Measurements from ENCODE around the gene TMEM87A.
A peak's percentile ranks its signal among the peaks of the same experiment; 100 is the strongest.
"Not testable (repeated sequence)": the region's sequence is repeated elsewhere in the genome, so short reads cannot be mapped to it uniquely, and the experiment has no call there.

TMEM87A gene, protein sequence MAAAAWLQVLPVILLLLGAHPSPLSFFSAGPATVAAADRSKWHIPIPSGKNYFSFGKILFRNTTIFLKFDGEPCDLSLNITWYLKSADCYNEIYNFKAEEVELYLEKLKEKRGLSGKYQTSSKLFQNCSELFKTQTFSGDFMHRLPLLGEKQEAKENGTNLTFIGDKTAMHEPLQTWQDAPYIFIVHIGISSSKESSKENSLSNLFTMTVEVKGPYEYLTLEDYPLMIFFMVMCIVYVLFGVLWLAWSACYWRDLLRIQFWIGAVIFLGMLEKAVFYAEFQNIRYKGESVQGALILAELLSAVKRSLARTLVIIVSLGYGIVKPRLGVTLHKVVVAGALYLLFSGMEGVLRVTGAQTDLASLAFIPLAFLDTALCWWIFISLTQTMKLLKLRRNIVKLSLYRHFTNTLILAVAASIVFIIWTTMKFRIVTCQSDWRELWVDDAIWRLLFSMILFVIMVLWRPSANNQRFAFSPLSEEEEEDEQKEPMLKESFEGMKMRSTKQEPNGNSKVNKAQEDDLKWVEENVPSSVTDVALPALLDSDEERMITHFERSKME

DNA sequence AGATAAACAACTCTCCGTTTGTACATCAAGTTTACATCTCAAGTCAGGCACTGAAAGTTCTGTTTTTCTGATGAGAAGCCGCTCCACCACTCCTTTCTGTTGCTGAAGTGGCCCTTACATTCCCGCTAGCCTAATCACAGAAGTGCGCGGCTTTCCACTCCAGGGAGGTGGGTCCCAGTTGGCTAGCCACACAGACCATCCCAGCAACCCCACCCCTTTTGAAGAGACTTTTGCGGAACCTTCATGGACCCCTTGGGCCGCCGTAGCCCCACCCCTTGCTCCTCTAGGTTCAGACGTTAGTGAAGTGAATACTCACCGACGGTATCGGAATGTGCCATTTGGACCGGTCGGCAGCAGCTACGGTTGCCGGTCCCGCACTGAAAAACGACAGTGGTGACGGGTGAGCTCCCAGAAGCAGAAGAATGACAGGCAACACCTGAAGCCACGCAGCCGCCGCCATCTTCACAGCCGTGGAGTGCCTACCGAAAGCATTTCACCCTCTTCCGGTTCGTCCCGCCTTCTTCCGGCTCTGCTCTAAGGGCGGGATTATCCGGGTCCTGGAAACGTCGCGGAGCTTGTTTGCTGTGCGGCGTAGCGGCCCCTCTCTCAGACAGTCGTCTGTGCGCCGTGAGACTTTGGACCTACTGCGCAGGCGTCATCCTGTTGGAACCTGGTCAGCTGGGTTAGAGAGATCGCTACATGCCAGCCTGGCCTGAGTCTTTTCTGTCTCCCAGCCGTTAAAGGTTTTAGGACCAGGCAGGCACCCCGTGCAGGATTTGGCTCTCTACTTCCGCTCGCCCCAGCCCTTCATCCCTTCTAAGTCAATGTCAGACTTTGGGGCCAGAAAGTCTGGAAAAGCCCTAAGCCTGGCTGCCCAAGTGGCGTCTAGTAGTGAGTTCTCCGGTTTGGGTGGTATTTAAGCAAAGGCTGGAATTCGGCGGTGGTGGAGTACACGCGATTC lies at the start of gene TMEM87A, which contains the start of gene GANC:
Gene TMEM87A (minus strand): TSS at position 495 of the 961 bp plus-strand sequence. CDS start 35 bp downstream, at position 460.
Gene GANC (plus strand): TSS at position 263 of the 961 bp plus-strand sequence. CDS start 1,281 bp downstream, outside the sequence.
- DNase-seq: peak; percentile 94

DNA sequence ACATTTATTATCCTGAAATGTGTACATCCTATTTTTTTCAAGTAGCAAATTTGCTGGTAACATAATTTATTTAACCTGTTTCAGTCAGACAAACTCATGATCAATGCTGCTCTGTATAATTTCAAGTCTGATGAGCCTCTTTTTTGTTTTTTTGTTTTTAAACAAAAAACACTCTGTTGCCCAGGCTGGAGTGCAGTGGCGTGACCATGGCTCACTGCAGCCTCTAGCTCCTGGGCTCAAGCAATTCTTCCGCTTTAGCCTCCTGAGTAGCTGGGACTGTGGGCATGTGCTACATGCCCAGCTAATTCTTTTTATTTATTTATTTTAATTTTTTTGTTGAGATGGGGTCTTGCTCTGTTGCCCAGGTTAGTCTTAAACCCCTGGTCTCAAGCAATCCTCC lies 46.0 kb upstream of the TMEM87A start:
- no peak for DNase-seq

DNA sequence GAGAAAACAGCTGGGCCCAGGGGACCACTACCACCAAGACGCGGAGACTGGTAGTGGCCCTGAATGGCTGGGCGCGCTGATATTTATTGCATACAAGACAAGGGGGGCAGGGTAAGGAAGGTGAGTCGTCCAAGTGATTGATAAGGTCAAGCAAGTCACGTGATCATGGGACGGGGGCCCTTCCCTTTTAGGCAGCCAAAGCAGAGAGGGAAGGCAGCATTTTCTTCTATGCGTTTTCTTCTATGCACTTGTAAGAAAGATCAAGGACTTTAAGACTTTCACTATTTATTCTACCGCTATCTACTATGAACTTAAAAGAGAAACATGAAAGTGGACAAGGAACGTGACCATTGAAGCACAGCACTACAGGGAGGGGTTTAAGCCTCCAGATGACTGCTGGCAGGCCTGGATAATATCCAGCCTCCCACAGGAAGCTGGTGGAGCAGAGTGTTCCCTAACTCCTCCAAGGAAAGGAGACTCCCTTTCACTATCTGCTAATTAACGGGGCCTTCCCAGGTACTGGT lies 43.1 kb upstream of the TMEM87A start:
- not testable (repeated sequence) for DNase-seq

DNA sequence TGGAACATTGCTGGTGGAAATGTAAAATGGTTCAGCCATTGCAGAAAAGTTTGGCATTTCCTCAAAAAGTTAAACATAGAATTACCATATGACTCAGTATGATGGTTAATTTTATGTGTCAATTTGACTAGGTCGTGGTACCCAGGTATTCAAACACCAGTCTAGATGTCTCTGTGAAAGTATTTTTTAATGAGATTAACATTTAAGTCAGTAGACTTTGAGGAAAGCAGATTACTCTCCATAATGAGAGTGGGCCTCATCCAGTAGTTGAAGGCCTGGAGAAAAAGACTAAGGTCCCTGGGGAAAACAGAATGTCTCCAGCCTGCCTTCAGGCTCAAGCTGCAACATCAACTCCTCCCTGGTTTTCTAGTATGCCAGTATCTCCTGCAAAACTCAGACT lies 42.3 kb upstream of the TMEM87A start:
- DNase-seq: no peak

DNA sequence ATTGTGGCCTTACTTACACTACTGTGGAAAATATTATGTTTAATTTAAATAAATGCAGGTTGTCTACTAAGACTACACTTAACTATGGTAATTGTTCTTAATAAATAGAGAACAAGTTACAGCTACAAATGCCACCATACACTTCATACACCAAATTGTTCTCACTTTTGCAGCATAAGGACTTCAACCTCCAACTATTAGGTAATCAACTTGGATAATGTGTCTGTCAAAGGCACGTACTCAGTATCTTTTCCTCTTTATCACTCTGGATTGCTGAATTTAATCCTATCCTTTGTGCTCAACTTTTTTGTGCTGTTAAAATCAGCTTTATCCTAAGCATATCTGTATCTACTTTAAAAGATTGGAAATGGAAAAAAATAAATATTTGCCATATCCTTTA lies 41.6 kb upstream of the TMEM87A start:
- DNase-seq: no peak

DNA sequence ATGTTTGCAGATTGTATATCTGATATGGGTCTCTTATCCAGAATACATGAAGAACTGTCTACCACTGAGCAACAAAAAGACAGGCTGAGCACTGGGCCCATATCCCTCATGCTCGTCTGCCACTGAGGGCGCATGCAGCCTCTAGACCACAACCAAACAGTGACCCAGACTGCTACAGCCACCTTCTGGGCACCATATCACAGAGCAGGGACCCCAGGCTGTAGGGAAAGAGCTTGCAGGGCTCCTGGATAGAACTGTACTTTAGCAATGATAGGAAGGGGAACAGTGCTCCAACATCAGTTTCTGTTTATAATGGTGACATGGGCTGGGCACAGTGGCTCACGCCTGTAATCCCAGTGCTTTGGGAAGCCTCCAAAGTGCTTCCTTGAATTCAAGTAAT lies 40.2 kb upstream of the TMEM87A start:
- no peak for DNase-seq

DNA sequence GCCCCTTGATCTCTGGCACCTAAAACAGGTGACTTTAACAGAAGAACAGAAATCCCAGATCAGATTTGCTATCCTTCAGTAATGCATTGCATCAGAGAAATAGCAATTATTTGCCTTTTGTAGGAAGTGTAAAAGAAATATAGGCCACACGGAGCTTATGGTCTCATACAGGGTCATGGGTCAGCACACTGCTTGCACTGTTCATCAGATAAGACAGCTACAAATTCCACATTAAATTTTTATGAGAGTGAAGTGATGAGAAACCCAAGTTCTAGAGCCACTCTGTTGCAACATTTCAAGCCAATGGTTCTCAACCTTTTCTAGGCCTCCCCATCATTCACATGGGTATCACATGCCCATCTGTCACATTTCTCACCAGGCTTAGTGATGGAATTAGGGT lies 33.4 kb upstream of the TMEM87A start:
- no peak for DNase-seq

DNA sequence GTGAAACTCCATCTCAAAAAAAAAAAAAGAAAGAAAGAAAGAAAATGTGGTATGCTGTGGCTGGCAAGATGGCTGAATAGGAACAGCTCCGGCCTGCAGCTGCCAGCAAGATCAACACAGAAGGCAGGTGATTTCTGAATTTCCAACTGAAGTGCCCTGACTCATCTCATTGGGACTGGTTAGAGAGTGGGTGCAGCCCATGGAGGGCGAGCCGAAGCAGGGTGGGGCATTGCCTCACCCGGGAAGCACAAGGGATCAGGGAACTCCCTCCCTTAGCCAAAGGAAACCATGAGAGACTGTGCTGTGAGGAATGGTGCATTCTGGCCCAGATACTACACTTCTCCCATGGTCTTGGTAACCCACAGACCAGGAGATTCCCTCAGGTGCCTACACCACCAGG lies 27.8 kb upstream of the TMEM87A start:
- DNase-seq: not testable (repeated sequence)

DNA sequence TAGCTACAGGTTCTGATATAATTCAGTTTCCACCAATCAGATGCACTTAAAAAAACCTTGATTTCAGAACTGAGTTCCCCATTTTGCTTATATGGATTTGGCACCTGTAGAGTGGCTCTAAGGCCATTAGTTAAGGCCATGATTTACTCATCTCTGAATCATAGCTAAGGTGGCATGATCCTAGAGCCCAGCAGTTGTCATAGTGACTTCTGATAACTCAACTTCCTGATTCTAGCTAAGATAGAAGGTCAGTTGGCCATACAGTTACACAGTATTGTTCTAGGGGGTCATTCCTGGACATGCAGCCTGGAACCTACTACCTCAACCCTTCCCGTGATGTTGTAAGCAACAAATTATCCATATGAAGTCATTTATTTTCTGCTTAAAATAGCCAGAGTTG lies 15.9 kb upstream of the TMEM87A start:
- DNase-seq: no peak

DNA sequence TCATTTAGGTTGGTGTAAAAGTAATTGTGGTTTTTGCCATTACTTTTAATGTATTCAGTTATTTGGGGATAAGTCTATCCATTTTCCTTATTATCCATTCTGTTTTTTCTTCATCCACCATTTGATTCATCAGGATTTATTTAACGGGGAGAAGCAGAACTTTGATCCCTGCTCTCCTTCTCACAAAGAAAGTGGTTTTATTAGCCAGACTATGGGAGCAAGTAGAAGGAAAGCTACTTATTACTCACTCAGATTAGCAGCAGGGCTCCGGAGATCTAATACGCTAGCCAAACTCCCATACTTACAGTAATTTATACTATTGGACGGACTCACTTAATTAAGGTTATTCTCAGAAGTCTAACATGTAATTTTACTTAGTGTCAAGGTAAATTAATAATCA lies 14.7 kb upstream of the TMEM87A start:
- DNase-seq: no peak

DNA sequence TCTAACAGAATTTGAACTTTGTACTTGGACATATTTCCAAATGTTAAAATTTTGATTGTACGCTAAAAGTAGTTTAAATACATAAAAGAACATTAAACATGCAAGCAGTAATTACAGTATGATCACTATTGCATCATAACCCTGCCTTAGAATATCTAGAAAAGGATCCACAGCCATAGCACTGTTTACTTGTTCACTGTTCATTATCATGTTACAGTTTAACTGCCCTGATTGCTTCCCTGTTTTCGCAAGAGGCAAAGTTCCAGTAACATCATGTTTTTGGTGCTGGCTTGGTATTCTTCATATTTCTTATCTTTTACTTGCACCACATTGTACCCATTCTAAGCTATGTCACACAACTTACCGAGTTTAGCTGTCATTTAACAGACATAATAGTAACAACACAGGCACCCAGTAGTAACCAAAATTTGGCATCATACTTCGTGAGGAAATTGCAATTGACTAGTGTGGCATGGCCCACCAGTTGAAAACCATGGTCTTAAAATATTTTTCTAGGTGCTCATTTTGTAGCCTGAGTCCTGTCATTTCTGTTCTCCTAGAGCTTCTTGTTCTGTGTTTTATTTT lies 13.3 kb upstream of the TMEM87A start:
- DNase-seq: no peak

DNA sequence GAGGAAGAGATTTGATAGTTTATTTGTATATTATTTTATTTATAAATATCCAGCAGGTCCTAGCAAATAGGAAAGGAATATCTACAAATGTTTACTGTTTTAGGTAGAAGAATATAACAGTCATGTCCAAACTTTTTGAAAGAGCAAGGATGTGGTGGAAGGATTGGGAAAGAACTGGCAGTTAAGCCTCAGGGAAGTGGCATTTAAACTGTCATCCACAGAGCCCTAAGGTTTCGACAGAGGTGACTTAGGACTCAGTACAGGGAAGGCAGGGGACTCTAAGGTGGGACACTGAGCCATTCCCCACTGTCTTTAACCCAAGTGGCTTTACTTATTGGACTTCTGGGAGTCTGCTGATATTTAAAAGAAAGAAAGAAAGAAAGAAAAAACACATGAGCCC lies 11.8 kb upstream of the TMEM87A start:
- no peak for DNase-seq

DNA sequence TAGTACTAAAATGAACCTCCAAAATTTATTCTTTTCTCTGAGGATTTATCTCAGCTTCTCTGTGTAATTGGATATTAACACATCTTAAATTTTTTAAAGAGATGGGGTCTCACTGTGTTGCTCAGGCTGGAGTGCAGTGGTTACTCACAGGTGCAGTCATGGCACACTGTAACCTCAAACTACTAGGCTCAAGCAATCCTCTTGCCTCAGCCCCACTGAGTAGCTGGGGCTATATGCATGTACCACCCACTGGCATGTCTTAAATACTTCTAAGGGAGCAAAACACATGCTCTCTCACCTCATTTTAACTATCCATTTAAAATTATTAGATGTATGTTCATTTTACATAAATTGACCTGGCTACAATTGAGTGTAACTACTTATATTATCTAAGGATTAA lies 11.3 kb upstream of the TMEM87A start:
- no peak for DNase-seq

DNA sequence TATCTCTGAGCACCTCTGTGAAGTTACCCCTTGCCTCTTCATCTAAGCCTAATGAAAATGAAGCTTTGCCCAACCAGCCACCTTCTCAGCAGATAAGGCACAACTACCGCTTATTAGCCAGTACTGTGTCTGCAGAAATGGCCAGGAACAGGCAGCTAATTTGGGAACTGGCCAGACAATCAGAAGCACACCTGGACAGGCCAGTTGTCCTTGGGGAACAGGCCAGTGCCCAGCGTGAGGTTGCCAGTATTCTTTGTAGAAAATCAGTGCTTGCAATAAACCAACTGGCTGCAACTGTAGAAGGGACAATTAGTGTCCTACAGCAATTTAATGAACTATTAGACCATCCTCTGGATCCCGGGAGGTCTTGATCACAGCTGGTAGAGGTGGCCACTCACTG lies 10.4 kb upstream of the TMEM87A start:
- no peak for DNase-seq

DNA sequence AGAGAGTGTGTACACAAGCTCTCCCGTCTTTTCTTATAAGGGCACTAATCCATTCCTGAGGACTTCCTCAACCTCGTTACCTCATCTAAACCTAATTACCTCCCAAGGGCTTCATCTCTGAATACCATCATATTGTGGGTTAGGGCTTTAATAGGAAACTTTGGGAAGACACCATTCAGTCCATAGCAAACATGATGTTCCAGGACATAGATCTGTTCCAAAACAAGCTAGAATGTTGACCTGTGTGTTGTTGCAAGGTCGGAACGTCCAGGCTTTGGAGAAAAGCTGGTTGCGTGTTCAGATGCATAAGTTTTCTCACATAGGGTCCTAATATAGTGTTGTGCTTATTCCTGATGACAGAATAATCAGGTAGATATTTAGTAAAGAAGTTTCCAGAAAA lies 9.7 kb upstream of the TMEM87A start:
- DNase-seq: no peak

DNA sequence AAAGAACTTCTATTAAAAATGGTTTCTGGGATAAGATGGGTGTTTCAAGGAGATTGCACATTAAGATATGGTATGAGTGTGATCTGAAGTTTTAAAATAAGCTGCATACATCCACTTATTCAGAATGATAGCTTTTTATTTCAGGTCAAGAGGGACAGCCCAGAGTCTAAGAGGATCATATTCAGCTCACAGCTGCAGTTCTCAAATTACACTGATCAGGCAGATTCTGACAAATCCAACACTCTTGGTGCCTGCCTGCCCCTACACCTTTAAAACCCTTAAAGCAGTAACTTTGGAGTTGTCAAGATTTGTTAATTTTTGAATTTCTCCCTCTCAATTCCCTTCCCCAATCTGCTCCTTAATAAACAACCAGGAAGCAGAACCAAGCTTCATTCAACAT lies 9.1 kb upstream of the TMEM87A start:
- DNase-seq: no peak

DNA sequence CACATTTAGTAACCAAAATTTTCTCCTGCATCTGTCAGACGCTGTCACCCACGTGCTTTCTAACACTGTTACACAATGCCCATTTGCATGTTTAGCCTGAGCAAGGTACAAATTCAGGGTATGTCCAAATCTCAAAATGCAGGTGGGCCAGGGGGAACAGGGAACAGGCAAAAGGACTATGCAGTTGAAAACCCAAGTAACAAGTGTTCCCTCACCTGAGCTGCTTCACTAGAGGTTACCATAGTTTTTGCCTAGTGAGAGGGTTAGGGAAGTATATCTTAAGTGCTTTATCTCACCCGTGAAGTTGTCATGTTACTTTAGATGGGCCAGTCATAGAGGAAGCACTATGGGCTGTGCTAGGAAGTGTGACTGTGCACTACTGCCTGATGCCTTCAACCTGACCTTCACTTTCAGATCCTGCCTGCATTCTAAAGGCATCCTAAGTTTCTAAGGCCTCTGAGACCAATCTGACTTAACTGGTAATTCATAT lies 6.0 kb upstream of the TMEM87A start:
- DNase-seq: no peak

DNA sequence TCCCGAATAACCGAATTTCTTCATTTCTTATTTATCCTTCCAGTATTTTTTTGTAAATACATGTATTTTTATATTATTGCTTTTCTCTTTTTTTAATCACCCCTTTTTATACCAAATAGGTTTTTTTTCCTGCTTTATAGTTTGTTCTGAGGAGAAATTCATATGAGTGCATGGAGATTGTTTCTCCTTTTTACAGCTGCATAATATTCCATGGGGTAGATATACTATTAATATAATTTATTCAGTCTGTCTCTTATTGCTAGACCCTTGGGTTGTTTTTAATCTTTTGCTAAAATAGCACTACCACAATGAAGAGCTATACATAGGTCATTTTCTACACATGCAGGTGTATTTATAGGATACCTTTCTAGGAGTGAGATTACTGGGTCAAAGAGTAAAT lies 3.5 kb upstream of the TMEM87A start:
- no peak for DNase-seq

DNA sequence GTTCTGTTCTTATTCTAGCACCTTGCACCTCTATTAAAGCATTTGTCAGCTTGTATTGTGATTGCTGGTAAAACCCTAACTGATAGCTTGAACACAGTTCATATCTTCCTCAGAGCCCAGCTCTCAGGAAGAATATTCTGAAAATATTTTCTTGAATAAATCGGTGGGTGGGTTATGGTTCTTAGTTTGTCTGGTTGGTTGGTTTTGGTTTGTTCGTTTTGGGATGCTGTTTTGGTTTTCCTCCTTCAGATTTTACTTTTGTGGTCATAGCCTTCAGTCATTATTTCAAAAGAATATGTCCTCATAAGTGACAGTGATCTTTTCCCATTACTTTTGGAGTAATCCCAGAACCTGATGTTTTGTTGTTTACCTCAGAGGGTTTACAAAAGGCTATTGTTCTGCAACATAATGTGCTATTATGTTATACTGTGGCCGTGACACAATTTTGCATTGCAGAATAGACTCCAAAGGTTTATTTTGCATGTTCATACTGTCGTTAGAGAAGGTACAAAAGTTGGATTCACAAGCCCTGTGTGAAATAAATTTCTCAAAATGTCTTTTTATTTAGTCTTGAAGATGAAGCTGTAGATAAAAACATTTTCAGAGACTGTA lies 2.7 kb upstream of the TMEM87A start:
- DNase-seq: no peak

DNA sequence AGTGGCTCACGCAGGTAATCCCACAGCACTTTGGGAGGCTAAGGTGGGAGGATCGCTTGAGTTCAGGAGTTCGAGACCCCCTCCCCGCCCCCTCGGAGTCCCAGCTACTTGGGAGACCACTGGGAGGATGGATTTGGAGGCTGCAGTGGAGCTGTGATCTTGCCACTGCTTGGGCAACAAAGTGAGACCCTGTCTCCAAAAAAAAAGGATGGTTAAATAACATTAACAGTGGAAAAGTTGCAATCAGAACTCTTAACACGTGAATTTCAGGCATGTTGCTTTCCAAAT lies 1.4 kb upstream of the TMEM87A start:
- DNase-seq: no peak

DNA sequence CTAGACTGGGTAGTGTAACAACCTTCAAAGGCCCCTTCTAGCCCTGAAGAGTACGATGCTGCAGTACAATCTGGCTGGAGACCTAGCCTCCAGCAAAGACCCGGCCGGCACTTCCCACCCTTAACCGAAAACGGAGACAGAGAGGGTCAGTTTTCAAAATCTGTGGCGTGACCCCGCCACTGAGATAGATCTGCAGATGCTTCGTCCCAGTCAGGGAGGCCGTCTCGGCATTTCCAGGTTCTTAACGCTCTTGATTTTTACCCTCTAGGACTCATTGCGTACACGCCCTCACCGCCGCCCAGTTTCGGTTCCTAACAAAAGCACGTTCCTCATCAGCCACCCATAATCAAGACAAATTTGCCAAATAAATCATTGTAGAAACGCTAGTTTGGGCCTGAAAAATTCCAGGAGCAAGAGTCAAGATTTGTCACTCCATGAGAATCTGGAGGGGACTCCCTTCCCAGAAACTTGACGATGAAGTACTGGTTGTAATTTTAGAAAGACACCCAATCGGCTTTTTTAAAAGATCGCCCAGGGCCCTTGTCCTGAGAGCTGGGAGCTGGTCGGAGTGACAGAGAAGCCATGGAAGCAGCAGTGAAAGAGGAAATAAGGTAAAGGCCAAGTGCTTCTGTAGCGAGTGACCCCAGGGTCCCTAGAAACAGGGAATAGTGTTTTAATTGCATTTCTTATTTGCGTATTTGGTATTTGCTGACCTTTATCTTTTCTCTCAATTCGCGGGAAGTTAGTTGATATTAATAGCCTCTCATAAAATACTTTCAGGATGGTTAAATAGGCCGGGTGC lies 868 bp upstream of the TMEM87A start:
- DNase-seq: no peak

DNA sequence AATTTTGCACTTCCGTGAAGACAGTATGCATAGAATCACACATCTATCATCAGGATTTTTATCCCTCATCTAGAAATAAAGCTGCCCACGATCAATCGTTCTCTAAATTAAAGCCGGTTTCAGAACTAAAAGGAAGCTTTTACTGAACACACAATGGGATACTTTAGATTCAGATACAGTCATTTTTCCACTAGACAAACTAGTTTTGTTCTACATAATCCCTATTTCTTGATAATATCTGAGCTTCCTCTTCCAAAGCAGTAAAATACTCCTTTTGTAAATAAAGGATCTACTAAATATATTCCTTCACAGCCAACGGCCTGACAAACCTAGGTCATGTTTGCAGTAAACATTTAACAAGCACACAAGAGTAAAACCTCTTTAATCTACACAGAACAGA lies 2.2 kb downstream of the TMEM87A start:
- DNase-seq: no peak

Data from NCI-H510A (cell line).